ENCODE measurements around the gene TMIGD1. TPM values are rescaled to one million over a fixed set of nuclear protein-coding genes. Genes with fewer than 3 reads are reported as not detected.

The TMIGD1 gene
- total RNA-seq, 1 donor from 2014 or later, result not detected

- H3K4me1 Mint-ChIP-seq, result no peaks in the 10 kb centered on the region
- Histone ChIP-seq H3K9ac (no peak overlapping the region), H3K27ac (no peak overlapping the region), H3K27me3 (no peaks in the 10 kb centered on the region), H3K79me2 (ENCODE audit: low read depth) (no peaks in the 10 kb centered on the region), H3K9me3 (ENCODE audit: low read depth) (no peaks in the 10 kb centered on the region), H2AFZ (replicated peaks) (no peak overlapping the region), H3K4me3 (no peak overlapping the region), H4K20me1 (ENCODE audit: low read depth) (no peaks in the 10 kb centered on the region), H3K4me2 (no peak overlapping the region), H3K36me3 (no peaks in the 10 kb centered on the region), H3F3A (ENCODE audit: low read depth) (no peaks in the 10 kb centered on the region), H3K4me1 (no peaks in the 10 kb centered on the region)
- TF ChIP-seq CTCF (IDR thresholded peaks at IDR 0.05) (no peak), EZH2 (IDR thresholded peaks at IDR 0.05) (no peak)
- H3K36me3 Mint-ChIP-seq, result no peaks in the 10 kb centered on the region
- peaks cover 4% of the 10 kb centered on the region for H3K27me3 Mint-ChIP-seq (ENCODE audit: insufficient read depth, low read depth)
- DNase-seq (ENCODE audit: low spot score), result no peak
- H3K9me3 Mint-ChIP-seq, result no peaks in the 10 kb centered on the region
- no peak overlapping the region for H3K27ac Mint-ChIP-seq
- no peak overlapping the region for H3K4me3 Mint-ChIP-seq
Observed at GRCh38 chr17:30312226-30312625, 21.6 kb downstream of the TMIGD1 start.

DNA sequence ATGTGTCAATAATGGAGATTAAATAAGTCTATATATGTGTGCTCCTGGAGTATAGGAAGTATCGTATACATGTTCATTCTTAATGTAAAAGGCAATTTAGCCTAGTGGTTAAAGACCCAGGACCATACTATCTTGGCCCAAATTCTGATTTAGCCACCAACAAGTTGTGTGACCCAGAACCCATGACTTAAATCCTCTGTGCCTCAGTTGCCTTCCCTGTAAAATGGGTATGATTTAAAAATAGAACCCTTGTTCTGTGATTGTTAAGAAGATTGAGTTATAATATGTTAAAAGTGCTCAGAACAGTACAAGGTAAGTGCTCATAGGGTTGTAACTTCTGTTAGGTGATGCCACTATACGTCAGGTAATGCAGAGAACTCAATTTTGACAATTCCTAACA, 23.3 kb downstream of the TMIGD1 start:
- Histone ChIP-seq H2AFZ (replicated peaks) (no peak overlapping the region), H3K79me2 (ENCODE audit: low read depth) (no peaks in the 10 kb centered on the region), H3K4me3 (no peak overlapping the region), H3K4me1 (no peaks in the 10 kb centered on the region), H4K20me1 (ENCODE audit: low read depth) (no peaks in the 10 kb centered on the region), H3K27ac (no peak overlapping the region), H3K9ac (no peak overlapping the region), H3K4me2 (no peak overlapping the region), H3K36me3 (no peaks in the 10 kb centered on the region), H3K27me3 (no peaks in the 10 kb centered on the region), H3F3A (ENCODE audit: low read depth) (no peaks in the 10 kb centered on the region), H3K9me3 (ENCODE audit: low read depth) (no peaks in the 10 kb centered on the region)
- Mint-ChIP-seq H3K4me1 (no peaks in the 10 kb centered on the region), H3K4me3 (no peak overlapping the region), H3K9me3 (no peaks in the 10 kb centered on the region), H3K27me3 (ENCODE audit: insufficient read depth, low read depth) (peaks cover 4% of the 10 kb centered on the region), H3K27ac (no peak overlapping the region), H3K36me3 (no peaks in the 10 kb centered on the region)
- DNase-seq (ENCODE audit: low spot score), result no peak
- TF ChIP-seq CTCF (IDR thresholded peaks at IDR 0.05) (no peak), EZH2phosphoT487 (IDR thresholded peaks at IDR 0.05) (no peak), EZH2 (IDR thresholded peaks at IDR 0.05) (no peak)

DNA sequence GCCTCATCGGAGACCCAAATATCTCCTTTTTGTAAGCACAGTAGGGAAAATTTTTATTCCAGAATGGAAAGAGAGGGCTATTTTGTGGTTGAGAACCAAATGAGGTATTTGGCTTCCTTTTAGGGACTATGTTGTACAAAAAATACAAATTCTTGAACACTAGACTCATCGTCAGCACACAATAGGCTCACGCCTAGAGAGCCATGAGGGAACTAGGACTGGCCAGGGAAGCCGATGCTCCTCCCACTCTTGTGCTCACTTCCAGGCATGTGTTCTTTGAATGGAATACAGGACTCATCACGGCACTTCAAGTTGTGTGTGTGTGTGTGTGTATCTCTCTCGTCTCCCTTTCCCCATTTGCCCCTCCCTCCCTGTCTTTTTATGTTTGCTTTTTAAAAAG, 24.3 kb downstream of the TMIGD1 start:
- no peak for TF ChIP-seq CTCF (IDR thresholded peaks at IDR 0.05)
- TF ChIP-seq EZH2 (IDR thresholded peaks at IDR 0.05), result no peak
- no peak for TF ChIP-seq EZH2phosphoT487 (IDR thresholded peaks at IDR 0.05)
- peak overlapping the region; percentile 35 for H2AFZ ChIP-seq (replicated peaks)

More for the DNA sequence above, 24.3 kb downstream of the TMIGD1 start:
- no peak overlapping the region for H3K4me2 ChIP-seq
- Mint-ChIP-seq H3K36me3 (no peaks in the 10 kb centered on the region), H3K27ac (no peak overlapping the region), H3K4me1 (no peaks in the 10 kb centered on the region), H3K4me3 (no peak overlapping the region), H3K27me3 (ENCODE audit: insufficient read depth, low read depth) (peaks cover 2% of the 10 kb centered on the region), H3K9me3 (no peaks in the 10 kb centered on the region)
- no peaks in the 10 kb centered on the region for H3K27me3 ChIP-seq
- no peak overlapping the region for H3K27ac ChIP-seq
- H3K4me3 ChIP-seq, result no peak overlapping the region
- H3K9ac ChIP-seq, result no peak overlapping the region
- H3K4me1 ChIP-seq, result no peaks in the 10 kb centered on the region
- H3K9me3 ChIP-seq (ENCODE audit: low read depth), result no peaks in the 10 kb centered on the region
- no peaks in the 10 kb centered on the region for H3F3A ChIP-seq (ENCODE audit: low read depth)
- H4K20me1 ChIP-seq (ENCODE audit: low read depth), result no peaks in the 10 kb centered on the region
- no peaks in the 10 kb centered on the region for H3K36me3 ChIP-seq
- H3K79me2 ChIP-seq (ENCODE audit: low read depth), result no peaks in the 10 kb centered on the region
- no peak for DNase-seq (ENCODE audit: low spot score)

Data from neural progenitor cell (in vitro differentiated cells).